NOMO-1 treated with DMSO at 0.1 percent for 48 hours (cell line): ENCODE results near the gene AGAP1.
"Not testable (repeated sequence)": the region's sequence is repeated elsewhere in the genome, so short reads cannot be mapped to it uniquely, and the experiment has no call there.

Source experiments
- DNase-seq: peaks from one replicate; lab custom pipeline; 2025; ENCODE audit not compliant: unreplicated experiment; lab: John Stamatoyannopoulos, UW

Gene AGAP1

GRCh38 chr2:235754357-235755207 is 260.7 kb downstream of the AGAP1 start:
- no peak for DNase-seq

DNA sequence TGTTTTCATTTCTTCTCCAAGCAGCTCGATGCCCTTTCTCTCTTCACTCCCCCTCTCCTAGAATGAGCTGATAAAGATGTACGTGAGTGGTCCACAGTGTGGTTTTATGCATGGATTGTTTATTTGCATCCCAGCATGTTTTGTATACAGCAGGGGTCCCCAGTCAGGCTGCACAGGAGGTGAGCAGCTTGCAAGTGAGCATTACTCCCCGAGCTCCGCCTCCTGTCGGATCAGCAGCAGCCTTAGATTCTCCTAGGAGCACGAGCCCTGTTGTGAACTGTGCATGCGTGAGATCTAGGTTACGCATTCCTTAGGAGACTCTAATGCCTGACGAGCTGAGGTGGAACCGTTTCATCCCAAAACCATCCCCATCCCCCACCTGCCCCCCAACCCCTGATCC is 262.6 kb downstream of the AGAP1 start:
- no peak for DNase-seq

GRCh38 chr2:235757212-235757611 is 263.4 kb downstream of the AGAP1 start:
- no peak for DNase-seq

GRCh38 chr2:235757640-235758039 is 263.8 kb downstream of the AGAP1 start:
- DNase-seq = no peak

DNA sequence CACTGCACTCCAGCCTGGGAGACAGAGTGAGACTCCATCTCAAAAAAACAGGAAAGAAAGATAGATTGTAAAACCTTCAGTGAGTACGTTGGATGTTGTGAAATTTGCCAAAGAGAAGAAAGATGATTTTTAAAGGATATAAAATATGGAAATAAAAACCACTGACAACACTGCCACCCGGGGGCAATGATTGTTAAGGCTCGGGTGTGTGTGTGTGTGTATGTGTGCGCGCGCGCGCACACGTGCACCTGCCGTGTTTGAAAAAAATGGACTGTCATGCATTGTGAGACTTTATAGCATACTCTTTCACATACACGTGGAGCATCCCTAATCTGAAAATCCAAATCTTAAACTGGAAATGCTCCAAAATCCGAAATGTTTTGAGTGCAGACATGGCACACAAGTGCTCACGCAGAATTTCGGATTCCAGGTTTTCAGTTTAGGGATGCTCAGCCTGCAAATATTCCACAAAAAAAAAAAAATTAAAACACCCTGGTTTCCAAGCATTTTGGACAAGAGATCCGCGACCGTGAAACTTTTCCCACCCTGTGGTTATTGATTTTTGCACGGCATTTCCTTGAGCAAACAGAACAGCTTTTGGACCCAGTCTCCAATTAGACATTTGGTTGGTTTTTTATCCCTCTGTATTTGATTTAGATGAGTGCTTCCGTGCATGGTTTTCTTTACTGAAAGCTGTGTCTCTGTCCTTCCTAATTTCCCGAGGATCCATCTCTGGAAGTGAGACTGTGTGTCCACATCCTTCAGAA is 269.2 kb downstream of the AGAP1 start:
- DNase-seq = no peak

DNA sequence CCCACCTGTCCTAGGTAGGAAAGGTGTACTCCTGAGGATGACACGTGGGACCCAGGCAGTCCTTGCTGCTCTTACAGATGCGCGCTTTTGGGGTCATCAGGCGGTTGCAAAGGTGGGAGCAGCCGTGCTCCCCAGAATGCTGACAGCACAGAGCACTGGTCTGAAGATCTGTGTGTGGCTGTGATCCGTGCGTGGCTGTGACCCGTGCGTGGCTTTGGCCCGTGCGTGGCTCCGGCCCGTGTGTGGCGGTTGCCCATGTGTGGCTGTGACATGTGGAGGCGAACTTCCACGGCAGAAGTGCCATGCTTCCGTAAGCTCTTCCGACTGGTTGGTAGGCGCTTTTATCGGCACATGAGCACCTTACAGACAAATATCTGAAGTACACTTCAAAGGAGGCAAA is 270.0 kb downstream of the AGAP1 start:
- DNase-seq = no peak

GRCh38 chr2:235764478-235764877 is 270.6 kb downstream of the AGAP1 start:
- not testable (repeated sequence) for DNase-seq

- no peak for DNase-seq
Observed at GRCh38 chr2:235765181-235765820, 271.5 kb downstream of the AGAP1 start.

DNA sequence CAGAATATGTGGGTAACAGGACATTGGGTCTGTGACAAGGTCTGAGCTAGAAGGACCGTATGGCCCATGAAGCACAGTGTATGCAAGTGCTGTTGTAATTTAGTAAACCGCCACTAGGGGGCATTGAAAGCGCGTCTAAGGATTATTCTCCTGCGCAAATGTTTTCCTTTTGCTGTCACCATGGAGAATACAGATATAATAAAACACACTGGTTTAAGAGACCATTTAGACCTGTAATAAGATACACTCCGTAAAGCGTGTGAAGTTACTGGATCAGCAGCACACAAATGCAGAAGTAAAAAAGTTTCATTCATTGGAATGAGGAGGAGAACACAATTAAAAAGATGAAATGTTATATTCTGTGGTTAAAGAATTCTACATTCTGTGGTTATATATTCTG is 272.4 kb downstream of the AGAP1 start:
- DNase-seq = peak; percentile 24

DNA sequence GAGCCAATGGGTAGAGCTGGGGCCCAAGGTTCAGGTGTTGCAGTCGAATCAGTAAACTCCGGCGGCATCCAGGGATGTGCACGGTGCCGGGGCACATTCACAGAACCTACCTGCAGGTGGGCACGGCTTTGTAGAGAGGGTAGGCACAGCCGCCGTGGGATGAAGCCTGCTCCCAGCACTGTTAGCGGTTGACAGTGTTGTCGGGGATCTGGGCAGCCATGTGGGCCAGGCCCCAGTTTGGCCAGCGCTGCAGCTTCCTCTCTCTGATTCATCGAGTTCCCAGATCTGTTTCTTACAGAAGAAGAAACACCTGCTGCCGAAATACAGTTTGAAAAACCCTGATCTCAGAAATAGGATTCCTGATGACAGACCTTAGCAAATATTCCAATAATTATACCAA is 274.8 kb downstream of the AGAP1 start:
- no peak for DNase-seq

- no peak for DNase-seq
Observed at GRCh38 chr2:235769046-235769445, 275.2 kb downstream of the AGAP1 start.

- DNase-seq = no peak
Observed at GRCh38 chr2:235770909-235771820, 277.3 kb downstream of the AGAP1 start.

GRCh38 chr2:235773188-235773928 is 279.5 kb downstream of the AGAP1 start:
- DNase-seq = no peak

- no peak for DNase-seq
Observed at GRCh38 chr2:235774153-235774870, 280.5 kb downstream of the AGAP1 start.

GRCh38 chr2:235776531-235776930 is 282.7 kb downstream of the AGAP1 start:
- no peak for DNase-seq

- DNase-seq = peak; percentile 8
Observed at GRCh38 chr2:235779444-235779896, 285.6 kb downstream of the AGAP1 start.

DNA sequence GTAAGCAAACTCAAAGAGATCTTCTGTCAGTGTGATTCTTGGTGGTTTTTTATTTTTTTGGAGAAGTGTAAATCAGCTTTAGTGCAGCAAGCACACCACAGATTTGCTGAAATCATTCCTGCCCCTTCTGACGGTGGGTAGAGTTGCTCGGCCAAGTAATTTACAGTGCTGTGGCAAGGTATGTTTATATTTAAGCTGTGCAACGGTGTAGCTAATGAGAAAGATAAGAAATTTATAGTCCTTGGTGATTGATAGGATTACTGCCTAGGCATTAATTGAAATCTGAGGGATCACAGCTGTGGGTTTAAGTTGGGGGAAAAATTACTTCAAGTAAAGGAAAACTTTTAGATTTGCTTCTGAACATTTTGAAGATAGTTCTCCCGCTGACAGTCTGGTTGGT is 286.6 kb downstream of the AGAP1 start:
- DNase-seq = no peak

DNA sequence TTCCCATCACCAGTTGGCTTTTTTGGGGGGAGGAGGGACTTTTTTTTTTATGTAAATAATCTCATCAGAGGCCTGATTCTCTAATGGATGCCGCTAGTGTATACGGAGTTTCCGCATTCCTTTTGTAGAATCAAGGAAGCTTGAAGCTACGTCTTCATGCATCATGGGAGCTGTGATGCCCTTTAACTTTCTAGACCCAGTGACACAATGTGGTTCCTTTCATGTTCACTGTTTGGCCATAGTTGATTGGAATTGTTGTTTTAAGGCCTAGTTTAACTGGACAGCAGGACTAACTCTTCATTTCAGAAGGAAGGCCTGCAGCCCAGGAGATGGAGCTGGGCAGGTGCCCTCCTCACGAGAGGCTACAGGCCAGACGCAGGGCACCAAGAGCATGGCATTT is 287.9 kb downstream of the AGAP1 start:
- DNase-seq = no peak

DNA sequence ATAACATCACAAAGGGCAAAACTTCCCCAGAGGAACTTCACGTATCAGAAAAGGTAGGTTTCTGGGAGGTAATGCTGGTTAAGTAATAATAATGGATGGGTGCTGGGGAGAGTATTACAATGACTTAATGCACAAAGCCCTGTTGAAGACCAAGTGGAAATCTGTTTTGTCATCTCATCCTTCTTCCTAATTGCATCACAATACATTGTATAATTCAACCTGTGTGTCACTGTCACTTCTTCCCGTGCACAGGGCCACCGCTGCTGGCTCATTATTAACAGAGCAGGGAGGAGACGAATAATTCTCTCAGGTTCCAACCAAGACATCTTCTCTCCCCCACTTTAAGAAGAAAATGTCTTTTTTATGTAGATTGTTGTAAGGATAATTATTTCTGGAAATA is 290.9 kb downstream of the AGAP1 start:
- no peak for DNase-seq
